Activated CD4-positive, alpha-beta T cell treated with anti-CD3 and anti-CD28 coated beads, Interleukin-2, Interleukin-6, amounts not matched to agents 100 ng/mL and 50 ng/mL, durations not matched to agents 16 hours and 8 hours (primary cell): ENCODE data around the gene PAX2.
A peak's percentile ranks its signal among the peaks of the same experiment; 100 is the strongest.

Experiments used
- DNase-seq: peaks from one replicate; pipeline ENCODE4 v3.0.0-alpha.2; 2020

Gene PAX2

GRCh38 chr10:100725071-100725471 lies 20.3 kb upstream of the PAX2 start:
- DNase-seq: no peak

DNA sequence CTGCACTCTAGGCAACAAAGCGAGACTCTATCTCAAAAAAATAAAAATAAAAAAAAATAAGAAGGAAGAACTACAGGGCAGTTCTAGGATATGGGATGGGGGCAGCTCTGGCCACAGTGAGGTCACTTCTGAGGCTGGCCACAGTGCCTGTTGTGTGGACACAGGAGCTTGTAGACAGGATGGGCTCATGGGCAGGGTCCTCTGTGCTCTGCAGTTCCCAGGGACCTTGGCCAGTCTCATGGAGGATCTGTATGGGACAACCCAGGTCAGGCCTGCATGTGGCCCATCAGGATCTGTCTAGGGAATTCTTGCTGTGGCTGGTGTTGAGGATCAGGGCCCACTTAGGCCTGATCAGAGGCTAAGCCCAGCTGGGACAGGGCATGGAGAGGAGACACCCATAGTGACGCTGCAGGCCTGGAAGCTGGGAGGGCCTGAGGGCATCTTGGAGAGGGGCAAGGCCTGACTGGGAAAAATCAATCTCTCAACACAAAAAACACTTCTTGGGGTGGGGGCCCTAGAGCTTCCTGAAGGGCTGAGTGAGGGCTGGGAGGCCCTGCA lies 19.4 kb upstream of the PAX2 start:
- DNase-seq: no peak

DNA sequence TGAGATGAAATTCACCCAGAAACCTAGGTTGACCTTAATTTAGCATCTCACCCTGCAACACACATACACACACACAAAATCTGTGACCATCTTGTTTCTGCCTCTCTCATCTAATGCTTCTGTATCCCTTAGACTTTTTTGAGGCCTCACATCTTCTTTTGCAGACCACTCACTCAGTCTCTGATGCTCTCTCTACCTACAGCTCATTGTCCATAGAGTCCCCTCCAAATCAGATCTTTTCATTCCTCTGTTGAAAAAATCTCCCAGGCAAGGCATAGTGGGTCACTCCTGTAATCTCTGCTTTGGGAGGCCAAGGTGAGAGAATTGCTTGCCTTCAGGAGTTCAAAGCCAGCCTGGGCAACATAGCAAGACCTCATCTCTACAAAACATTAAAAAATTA lies 17.6 kb upstream of the PAX2 start:
- DNase-seq: no peak

DNA sequence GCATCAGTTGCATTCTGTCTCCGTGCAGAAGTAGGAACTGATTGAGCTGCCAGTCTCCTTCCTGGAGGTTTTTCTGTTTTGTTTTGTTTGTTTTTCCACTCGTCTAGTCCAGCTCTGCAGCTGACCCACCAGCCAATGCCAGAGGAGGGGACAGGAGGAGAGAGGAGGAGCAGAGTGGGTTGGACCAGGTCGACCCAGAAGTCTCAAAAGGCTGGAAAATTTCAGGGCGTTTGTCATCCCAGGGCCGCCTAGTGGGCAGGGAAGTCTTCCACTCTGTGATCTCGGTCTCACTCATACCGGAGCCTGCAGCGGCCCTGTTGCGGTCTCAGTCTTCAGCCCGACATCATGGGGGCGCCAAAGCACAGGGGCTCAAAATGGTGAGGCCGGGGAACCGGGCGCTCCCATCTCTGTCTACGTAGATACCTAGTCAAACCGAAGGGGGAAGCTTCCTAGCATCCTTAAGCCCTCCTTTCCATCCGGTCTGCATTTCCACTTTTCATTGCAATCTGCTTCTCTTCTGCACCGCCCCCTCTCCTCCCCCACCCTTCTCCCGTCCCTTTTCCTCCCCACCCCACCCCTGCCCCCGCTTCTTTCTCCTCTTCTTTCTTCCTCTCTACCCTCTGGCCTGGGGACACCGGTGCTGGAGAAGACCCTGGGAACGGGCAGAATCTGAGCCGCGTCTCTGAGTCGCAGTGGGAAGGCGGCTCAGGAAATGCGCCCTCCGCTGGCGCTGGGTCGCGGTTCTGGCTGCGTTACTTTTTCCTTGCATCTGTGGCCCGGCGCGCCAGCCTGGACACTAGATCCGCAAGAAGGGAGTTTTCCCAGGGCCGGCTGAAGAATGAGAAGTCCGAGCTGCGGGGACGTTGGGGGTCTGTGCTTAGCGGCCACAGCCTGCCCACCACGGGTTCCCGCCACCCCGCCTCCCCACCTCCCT lies 16.2 kb upstream of the PAX2 start:
- DNase-seq: peak; percentile 57

GRCh38 chr10:100729862-100730724 lies 15.3 kb upstream of the PAX2 start:
- DNase-seq: no peak

- DNase-seq: peak; percentile 60
Observed at GRCh38 chr10:100730725-100731406, 14.5 kb upstream of the PAX2 start.

- no peak for DNase-seq
Observed at GRCh38 chr10:100731407-100732240, 13.8 kb upstream of the PAX2 start.

- no peak for DNase-seq
Observed at GRCh38 chr10:100732241-100732596, 13.2 kb upstream of the PAX2 start.

GRCh38 chr10:100733329-100733728 lies 12.1 kb upstream of the PAX2 start:
- no peak for DNase-seq

DNA sequence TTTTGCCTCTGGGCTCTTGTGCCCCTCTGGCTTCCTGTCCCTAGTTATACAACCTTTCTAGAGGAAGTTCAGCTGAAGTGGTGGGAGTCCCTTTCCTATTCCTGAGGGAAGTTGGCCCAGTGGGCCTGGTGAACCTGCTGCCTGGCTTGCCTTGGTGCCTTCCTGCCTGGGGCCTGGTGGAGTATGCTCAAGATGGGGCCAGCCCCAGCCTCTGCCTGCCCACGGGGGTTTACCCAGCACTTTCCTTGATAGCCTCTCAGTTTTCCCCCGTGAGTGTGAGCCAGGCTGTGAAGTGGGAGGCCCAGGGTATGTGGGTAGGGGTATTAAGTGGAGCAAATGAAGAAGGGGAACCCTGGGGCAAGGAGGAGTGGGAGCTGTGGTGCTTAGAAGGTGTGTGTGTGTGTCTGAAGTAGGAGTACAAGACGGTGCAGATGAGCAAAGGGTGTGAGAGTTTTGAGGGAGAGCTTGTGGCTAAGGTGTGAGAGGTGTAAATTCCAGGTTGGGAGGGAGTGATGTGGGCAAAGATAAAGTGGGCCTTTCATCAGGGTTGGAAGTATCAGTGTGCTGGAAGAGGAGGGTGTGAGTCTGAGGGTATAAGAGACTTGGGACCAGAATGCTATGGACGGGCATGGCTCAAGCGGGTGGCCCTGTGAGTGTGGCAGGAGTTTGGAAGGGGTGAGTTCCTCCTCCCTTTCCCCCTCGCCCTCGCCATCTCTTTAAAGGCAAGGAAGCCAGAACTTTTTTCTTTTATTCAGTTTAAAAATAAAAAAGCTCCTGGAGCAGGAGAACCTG lies 10.9 kb upstream of the PAX2 start:
- no peak for DNase-seq

DNA sequence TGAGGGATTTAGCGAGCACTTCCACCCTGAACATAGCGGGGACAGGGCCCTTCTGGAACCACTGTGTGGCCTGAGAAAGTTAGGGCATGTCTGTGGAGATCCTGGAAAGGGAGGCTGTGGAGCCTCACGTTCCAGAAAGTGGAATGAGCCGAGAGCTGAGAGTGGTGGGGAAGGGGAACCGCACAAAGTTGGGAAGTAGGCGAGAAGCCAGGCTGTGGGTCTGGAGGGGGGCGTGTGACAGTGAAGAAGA lies 10.4 kb upstream of the PAX2 start:
- DNase-seq: no peak

- no peak for DNase-seq
Observed at GRCh38 chr10:100735337-100736143, 9.8 kb upstream of the PAX2 start.

DNA sequence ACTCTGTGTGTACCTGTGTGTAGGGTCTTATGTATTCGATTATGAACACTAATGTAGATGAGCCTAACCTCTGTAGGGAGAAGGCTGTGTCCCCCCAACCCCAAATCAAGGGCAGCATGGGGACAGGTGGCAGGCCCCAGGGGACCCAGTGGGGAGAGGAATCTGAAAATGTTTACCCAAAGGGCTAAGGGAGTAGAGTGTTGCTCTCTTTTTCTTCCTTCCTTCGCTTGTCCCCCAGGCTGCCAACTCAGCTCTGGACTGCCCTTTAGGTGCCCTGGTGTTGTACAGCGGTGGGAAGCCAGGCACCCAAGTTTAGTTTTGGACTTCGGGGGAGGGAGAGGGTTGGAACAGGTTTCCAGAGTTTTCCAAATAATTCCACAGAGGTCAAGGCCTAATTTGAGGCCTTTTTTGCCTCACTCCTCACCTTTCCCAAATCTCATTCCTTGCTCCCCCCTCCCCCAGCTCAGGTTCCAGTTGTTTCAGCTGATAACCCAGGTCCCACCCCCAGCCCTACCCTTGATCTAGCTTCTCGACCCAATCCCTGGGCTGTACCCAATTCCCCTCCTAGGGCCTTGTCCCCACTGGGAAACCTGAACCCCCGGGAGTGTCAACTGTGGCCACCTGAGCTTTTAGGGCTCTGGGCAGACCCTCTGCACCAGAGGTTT lies 9.1 kb upstream of the PAX2 start:
- no peak for DNase-seq

DNA sequence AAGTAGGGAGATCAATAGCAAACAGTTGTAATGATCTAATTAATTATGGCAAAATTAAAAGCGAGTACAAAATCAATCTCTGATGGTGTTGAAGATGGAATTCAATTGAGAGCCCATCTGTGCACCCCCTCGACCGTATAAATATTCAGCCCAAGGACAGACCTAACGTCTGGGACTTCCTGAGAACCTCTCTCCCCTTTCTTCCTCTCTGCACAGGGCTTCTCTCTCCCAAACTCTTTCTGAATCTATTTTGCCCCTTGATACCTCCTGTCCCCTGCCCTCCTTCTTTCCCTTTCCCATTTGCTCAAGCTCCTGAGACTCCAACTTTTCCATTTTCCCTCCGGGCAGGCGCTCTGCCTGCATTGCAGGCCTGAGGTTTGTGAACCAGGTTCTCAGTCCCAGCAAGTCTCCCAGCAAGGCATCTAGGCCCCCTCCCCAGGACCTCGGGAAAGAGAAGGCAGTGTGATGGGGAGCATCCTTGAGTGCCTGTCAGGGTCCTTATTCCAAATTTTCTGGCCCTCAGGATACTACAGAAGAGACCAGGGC lies 8.5 kb upstream of the PAX2 start:
- no peak for DNase-seq

DNA sequence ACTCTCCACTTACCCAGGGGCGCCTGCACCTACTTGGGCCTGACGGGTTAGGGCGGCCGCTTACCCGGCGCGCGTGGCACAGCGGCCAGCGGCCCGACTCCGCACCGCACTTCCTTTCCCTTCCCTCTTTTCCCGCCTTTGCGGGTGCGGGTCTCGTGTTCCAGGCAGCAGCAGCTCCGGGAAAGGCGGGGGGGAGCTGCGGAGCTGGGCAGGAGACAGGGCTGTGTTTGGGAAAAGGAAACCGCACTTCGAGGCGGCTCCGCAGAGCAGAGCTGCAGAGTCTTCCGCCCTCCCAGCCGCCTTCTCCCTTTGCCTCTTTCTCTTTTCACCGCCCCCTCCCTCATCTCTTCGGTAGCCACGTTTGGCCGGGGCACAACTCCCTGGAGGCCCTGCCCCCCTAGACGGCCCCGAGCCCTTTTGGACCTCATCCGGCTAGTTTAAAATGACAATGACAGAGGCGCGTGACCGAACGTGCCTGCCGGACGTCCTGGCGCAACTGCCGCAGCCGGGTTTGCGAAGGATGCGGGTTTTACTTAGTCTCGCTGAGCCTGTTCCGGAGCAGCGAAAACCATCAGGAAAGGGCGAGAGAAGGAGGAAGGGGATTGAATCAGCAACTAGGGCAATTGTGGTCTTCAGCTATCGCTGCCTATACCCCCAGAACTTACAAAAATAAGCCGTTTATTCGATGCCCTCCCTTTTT lies 7.9 kb upstream of the PAX2 start:
- peak; percentile 26 for DNase-seq

GRCh38 chr10:100738055-100738827 lies 7.1 kb upstream of the PAX2 start:
- no peak for DNase-seq

GRCh38 chr10:100739517-100740368 lies 5.6 kb upstream of the PAX2 start:
- no peak for DNase-seq
